GM12865 (cell line): ENCODE data around the gene TBC1D22A.

Experiments used
- DNase-seq: peaks from one replicate; pipeline ENCODE4 v3.0.0; 2010; ENCODE audit warnings: low read depth
- H3K4me3 ChIP-seq: 2 replicates; pipeline ENCODE4 v1.5.1; 2011; ENCODE audit warnings: mild to moderate bottlenecking, low read depth, low read length, control low read depth
- TF ChIP-seq, protein P1 (sequence below): IDR thresholded peaks from 2 replicates; pipeline ENCODE4 v1.5.1; 2011; ENCODE audit warnings: low read length, control low read depth, low read depth, inconsistent platforms; ENCODE audit not compliant: insufficient read depth; ENCODE audit errors: missing control alignments

Gene TBC1D22A

DNA sequence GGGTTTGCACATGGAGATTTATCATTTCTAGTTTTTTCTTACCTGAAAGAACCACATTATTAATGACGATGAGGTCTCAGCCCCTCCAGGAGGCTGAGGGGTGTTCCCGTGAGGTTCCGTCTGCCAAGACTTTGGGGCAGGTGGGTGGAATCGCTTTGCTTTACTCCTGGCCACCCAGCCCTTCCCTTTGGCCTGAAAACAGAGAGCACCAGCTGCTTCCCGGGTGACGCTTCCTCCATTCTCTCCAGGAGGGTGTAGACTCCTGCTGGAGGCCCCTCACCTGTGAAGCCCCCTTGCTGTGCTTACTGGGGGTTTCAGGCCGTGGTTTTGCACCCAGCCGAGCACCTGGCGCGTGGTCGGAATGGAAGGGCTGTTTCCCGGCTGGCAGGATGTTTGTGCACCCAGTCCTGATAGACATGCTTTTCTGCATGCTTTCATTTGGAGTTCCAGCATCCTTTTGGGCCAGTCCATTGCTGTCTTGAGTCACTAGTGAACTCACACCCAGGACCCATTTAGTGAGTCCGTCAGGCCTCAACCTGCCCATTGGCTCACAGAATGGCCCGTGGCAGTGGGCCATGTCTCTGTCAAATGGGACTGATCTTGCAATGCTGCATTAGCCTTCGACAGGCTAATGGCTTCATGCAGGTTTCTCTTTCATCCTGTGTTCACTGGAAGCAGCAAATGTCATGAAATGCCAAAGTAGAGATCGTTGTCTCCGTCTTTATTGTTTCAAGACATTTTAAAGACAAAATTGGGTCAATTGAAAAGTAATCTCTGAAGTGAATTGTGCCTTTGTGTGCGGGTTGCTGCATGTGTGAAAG lies 360.8 kb downstream of the TBC1D22A start:
- H3K4me3 ChIP-seq: no peak overlapping the region
- no peak for DNase-seq
- TF ChIP-seq, protein P1, sequence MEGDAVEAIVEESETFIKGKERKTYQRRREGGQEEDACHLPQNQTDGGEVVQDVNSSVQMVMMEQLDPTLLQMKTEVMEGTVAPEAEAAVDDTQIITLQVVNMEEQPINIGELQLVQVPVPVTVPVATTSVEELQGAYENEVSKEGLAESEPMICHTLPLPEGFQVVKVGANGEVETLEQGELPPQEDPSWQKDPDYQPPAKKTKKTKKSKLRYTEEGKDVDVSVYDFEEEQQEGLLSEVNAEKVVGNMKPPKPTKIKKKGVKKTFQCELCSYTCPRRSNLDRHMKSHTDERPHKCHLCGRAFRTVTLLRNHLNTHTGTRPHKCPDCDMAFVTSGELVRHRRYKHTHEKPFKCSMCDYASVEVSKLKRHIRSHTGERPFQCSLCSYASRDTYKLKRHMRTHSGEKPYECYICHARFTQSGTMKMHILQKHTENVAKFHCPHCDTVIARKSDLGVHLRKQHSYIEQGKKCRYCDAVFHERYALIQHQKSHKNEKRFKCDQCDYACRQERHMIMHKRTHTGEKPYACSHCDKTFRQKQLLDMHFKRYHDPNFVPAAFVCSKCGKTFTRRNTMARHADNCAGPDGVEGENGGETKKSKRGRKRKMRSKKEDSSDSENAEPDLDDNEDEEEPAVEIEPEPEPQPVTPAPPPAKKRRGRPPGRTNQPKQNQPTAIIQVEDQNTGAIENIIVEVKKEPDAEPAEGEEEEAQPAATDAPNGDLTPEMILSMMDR: no peak

DNA sequence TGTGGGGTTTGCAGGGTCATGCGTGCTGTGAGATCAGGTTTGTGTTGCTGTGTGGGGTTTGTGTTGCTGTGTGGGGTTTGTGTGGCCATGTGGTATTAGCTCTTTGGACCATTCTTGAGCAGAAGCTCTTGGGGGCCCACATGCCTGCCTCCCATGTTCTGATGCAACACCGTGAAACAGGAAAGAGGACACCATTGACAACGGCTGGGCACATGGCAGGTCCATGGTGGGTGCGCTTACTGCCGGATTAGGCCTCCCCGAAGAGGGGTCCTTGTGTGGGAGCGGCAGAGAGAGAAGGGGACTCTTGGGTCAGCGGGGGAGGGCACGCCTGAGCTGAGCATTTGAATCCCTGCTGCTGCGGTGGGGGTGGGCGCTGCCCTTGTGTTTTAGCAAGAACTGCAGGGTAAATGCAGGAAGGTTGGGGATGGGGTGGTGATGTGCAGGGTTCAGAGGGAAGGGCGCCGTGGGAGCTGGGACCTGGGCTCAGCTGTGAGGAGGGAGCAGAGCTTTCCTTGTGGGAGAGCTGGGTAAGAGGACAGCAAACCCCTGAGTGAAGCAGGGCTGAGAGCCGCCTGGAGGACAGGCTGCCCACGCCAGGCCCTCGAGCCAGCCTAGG lies 361.5 kb downstream of the TBC1D22A start:
- TF ChIP-seq, protein P1: no peak
- DNase-seq: no peak

DNA sequence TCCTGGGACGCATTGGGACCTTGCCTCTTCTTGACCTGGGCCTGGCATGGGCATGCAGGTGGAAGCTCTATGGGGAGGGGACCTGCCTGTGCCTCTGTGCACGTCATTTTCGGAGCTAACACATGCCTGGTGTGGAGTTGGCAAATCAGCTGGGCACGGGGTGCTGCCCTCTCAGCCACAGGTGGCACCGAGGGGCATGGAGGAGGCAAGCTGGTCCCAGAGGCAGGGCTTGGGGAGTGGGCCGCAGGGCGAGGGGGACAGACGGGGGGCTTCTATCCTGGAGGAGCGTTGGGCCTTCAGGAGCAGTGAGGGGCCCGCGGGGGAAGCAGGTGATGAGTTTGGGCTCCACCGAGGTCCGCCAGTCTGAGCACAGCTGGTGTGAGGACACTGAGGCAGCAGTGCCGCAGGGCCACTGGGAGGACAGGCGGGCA lies 362.0 kb downstream of the TBC1D22A start:
- TF ChIP-seq, protein P1: no peak
- no peak for DNase-seq

More for the DNA sequence above, 361.5 kb downstream of the TBC1D22A start:
- H3K4me3 ChIP-seq: no peak overlapping the region

DNA sequence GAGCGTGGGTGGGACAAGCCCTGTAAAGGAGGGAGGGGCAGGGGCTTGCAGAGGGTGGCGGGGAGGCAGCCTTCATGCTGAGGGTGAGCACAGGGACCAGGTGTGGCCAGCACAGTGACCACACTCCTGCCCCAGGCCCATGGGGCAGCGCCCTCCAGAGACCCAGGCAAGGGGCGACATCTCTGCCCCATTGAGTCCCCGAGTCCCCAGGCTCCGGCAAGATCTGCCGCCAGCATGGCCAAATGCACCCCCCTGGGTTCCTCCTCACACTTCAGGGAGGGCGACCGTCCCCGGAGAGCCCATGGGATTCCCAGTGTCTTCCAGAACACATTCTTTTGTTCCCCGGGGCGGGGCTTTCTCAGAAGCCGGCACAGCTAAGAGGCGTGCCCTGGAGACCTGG lies 362.5 kb downstream of the TBC1D22A start:
- TF ChIP-seq, protein P1: no peak
- no peak overlapping the region for H3K4me3 ChIP-seq
- no peak for DNase-seq

More for the DNA sequence above, 362.0 kb downstream of the TBC1D22A start:
- no peak overlapping the region for H3K4me3 ChIP-seq

DNA sequence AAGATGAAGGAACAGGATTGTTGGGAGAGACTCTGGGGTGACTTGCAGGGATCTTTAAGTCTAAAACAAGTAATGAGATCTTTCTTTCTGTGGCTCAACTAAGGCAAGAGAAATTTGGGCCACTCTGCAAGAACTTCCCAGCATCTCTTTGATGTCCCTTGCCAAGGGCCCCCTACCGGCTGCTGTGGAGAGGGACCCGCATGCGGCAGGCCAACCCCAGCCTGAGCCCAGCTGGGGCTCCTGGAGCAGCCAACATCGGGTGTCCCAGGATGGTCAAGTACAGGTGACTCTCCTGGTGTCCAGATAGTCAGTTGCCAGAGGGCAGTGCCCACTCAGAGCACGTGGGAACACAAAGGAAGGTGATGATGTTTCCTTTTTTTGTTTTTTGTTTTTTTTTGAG lies 363.2 kb downstream of the TBC1D22A start:
- H3K4me3 ChIP-seq: no peak overlapping the region
- DNase-seq: peak; percentile 18
- TF ChIP-seq, protein P1: peak; percentile 22

DNA sequence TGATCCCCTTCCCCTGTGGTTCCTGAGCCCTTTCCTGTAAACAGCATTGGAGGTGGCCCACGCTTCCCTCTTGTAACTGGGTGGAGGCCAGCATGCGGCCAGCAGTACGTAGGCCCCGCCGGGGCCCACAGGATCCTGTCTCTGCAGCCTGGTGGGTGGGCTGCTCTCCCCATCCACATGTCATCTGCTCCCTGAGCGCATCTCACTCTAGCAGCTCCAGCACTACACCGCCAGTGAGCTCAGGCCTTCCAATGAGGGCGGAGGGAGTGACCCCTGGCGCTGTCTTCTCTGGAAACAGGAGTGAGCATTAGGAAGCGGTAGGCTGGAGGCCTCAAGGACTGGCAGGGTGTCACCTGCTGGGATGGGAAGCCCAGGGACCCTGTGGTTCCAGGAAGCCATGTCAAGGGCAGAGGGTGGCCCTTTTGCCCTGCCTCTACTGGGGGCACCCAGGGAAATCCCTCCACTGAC lies 363.9 kb downstream of the TBC1D22A start:
- no peak for DNase-seq
- TF ChIP-seq, protein P1: no peak
- H3K4me3 ChIP-seq: no peak overlapping the region

DNA sequence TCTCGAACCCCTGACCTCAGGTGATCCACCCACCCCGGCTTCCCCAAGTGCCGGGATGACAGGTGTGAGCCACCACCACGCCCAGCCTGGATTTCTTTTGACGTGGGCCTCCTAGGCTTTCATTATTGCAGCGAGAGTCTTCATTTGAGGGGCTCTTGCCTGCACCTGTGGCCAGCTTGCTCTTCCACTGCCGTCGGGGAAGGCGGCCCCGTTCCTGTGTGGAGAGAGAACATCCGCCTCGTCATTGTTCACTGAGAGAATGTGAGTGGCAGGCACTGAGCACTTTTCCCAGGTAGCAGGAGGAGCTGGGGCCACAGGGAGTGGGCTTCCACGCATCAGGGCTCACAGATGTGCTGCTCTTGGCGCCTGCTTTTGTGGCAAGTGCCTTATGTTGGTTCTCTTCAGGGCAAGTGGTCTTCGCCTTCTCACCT lies 365.0 kb downstream of the TBC1D22A start:
- TF ChIP-seq, protein P1: no peak

More for the DNA sequence above, 365.0 kb downstream of the TBC1D22A start:
- H3K4me3 ChIP-seq: no peak overlapping the region
- DNase-seq: no peak
